C4-2B (cell line): ENCODE measurements around the gene BHLHA15.

Experiments used
- H3K27ac ChIP-seq: fragments of 450-650 bp; 2 replicates; pipeline ENCODE4 v1.5.1; 2017
- ZFX ChIP-seq: fragments of 450-650 bp; IDR thresholded peaks from 2 replicates; pipeline ENCODE4 v1.6.1; 2017
- TF ChIP-seq, protein P1 (sequence below): fragments of 450-650 bp; conservative IDR thresholded peaks from 2 replicates; pipeline ENCODE4 v1.5.1; 2017; ENCODE audit warnings: mild to moderate bottlenecking

The BHLHA15 gene

DNA sequence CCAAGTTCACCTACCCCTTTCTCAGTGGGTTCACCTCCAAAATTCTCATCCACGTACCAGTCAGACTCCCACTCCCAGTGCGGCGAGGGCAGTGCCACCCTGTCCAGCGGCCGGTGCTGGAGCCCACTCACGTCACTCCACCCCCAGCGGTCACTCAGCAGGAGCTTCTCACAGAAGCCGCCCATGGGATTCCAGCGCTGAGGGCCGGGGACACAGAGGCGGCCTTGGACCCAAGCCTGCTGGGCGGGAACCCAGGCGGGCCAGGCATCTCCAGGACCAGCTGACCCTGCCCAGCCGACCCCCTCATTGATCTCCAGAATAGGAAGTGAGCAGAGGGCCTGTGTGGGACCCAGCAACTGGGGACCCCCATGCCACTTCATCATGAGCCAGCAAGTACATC lies 33.6 kb downstream of the BHLHA15 start:
- TF ChIP-seq ZFX = no peak
- TF ChIP-seq, protein P1, sequence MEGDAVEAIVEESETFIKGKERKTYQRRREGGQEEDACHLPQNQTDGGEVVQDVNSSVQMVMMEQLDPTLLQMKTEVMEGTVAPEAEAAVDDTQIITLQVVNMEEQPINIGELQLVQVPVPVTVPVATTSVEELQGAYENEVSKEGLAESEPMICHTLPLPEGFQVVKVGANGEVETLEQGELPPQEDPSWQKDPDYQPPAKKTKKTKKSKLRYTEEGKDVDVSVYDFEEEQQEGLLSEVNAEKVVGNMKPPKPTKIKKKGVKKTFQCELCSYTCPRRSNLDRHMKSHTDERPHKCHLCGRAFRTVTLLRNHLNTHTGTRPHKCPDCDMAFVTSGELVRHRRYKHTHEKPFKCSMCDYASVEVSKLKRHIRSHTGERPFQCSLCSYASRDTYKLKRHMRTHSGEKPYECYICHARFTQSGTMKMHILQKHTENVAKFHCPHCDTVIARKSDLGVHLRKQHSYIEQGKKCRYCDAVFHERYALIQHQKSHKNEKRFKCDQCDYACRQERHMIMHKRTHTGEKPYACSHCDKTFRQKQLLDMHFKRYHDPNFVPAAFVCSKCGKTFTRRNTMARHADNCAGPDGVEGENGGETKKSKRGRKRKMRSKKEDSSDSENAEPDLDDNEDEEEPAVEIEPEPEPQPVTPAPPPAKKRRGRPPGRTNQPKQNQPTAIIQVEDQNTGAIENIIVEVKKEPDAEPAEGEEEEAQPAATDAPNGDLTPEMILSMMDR = no peak
- H3K27ac ChIP-seq = no peak overlapping the region

DNA sequence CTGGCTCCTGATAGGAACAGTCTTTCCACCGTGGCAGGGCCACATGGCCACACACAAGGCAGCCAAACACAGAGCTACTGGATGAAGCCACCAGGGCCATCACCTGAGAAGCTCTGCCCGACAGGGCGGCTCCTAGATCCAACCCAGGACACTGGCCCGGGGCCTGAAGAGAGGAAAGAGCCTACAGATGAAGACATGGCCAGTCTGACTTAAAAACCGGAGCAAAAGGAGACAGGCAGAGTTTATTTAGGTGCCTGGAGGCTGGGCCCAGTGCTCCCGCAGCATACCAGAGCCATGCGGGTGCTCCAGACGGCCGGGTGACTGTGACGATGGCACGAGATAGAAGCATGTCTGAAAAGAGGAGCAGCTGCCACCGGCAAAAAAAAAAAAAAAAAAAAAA lies 36.9 kb downstream of the BHLHA15 start:
- H3K27ac ChIP-seq = no peak overlapping the region
- TF ChIP-seq ZFX = no peak
- TF ChIP-seq, protein P1 = no peak

DNA sequence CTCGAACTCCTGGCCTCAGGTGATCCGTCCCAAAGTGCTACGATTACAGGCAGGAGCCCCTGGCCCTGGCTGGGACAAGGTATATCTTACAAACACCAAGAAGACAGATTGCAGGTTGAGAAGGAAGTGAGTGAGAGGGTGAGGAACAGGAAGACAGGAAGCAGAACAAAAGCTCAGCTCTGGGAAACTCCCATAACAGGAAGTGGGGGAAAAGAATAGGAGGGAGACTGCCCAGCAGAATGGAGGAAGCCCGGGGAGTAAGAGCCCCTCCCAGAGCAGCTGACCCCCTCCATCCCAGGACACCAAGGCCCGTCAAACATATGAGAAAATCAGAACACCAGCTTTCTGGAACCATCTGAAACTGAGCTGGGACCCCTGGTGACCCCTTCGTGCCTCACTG lies 37.9 kb downstream of the BHLHA15 start:
- H3K27ac ChIP-seq = no peak overlapping the region
- TF ChIP-seq ZFX = no peak
- TF ChIP-seq, protein P1 = no peak

DNA sequence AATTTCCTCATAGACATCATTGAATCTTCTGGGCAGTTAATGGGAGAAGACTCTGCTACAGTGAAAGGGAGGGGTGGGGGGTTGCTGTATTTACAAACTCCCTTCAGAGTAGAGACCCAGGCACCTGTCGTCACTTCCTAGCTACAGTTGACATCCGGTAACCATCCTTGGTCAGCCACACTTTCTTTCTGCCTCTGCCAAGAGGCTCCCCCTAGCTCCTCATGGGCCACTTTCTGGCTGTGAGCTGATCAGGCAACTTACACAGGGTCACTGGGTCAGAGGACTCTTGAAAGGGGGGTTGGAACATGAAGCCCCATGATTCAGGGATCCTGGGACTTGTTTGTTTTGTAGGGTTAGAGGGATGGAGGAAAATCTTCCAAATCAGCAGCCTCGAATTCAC lies 39.5 kb downstream of the BHLHA15 start:
- H3K27ac ChIP-seq = peak overlapping the region; percentile 82
- TF ChIP-seq, protein P1 = no peak
- no peak for TF ChIP-seq ZFX

DNA sequence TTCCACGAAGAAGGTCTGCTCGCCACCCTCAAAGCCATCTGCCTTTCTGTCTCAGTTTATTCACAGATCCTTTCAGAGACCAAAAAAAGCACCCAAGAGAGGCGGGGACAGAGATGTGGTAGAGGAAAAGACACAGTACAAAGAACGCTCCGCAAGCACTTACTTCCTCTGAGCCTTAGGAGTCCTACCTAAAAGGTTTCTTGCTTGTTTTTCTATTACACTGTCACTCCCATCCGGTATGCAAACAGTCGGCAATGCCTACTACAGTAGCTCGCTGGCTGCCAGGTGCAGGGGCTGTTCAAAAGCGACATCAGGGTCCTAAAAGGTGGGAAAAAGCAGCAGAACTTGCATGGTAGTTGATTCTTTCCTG lies 40.0 kb downstream of the BHLHA15 start:
- TF ChIP-seq ZFX = no peak
- TF ChIP-seq, protein P1 = no peak
- H3K27ac ChIP-seq = peak overlapping the region; percentile 82

DNA sequence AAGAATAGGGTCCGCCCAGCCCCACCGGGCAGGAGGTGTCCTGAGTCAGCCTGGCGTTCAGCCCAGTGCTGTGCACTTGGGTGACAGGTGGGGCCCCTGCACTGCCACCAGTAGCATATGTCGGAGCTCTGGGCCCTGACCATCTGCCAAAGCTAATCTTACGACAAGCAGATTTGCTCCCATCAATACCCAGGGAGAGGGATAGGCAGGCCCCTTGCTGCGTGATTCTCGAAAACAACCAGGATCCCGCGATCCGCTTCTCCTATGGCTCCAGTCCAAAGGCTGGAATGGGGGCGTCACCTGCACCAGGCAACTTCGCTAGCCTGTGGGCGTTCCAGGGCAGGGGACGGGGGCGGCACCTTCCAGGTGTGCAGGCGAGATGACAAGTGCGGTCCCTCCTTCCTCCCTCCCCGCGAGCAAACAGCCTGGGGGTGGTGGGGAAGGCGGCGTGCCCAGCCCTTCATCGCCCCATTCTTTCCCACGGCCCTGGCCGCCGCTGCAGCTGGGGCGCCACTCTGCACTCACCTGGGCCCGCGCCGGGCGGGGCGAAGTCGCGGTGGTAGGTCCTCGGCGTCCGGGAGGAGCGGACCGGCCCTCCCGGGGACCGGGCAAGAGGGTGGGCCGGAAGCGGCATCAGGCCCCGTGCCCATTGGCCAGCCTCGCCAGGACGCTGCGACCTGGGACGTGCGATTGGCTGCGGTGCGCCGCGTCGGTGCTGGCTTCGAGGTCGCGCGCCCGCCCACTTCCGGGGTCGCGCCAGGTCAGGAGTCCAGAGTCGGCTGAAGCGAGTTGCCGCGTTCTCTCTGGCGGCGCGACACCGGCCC lies 40.6 kb downstream of the BHLHA15 start, which contains the start of gene TECPR1:
Gene TECPR1 (minus strand): TSS at position 632 of the 824 bp plus-strand sequence. CDS start 6,086 bp downstream, outside the sequence.
- TF ChIP-seq ZFX = no peak; the same call in 1 of the 2 replicates
- TF ChIP-seq, protein P1 = no peak
- peak within 1 kb of the TSS; percentile 82 for H3K27ac ChIP-seq

DNA sequence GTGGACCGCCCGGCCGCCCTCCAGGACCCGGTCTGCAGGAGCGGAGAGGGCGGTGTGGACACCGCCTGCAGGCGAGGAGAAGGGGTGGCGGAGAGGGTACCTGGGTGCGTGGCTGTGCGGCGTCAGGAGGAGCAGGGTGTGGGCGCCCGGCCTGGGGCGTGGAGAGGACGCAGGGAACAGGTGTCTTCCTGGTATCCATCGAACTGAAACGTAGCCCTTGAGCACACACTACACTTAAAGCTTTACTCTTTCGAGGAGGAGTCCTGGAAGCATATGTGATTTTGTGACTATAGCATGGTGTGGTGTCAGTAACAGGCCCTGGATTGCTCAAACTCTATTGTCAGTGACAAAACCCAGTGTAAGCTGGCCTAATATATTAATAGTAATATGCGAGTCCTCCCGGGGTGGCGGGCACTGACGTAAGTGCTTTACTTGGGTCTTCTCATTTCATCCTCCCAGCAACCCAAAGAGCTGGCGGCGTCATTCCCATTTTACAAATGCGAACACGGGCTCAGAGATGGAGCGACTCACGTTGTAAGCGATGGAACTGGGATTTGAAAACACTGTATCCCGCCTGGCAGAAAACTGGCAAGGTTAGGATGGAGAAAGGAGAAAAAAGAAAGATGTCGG lies 41.3 kb downstream of the BHLHA15 start:
- TF ChIP-seq, protein P1 = no peak
- peak; percentile 66; the same call in 1 of the 2 replicates for TF ChIP-seq ZFX
- H3K27ac ChIP-seq = peak overlapping the region; percentile 82
